K562 (cell line): ENCODE measurements around the gene GATAD2B. TPM values are rescaled to one million over a fixed set of nuclear protein-coding genes. Genes with fewer than 3 reads are reported as not detected.

Experiments
- EGR1 ChIP-seq: fragments of 450-650 bp; conservative IDR thresholded peaks from 2 replicates; pipeline ENCODE4 v1.6.1; 2017; ENCODE audit warnings: mild to moderate bottlenecking
- EP400 ChIP-seq: fragments of 450-650 bp; IDR thresholded peaks from 2 replicates; pipeline ENCODE4 v1.6.1; 2017; ENCODE audit warnings: antibody characterized with exemption, mild to moderate bottlenecking, moderate library complexity
- GATAD2B ChIP-seq: fragments of 450-650 bp; IDR thresholded peaks from 2 replicates; pipeline ENCODE4 v1.6.1; 2017; ENCODE audit warnings: mild to moderate bottlenecking, borderline replicate concordance
- IFI16 ChIP-seq: fragments of 250-450 bp; sonication (Bioruptor Pico); IDR thresholded peaks from 2 replicates; pipeline ENCODE4 v2.1.2; 2022; ENCODE audit warnings: mild to moderate bottlenecking, inconsistent platforms
- KDM5B ChIP-seq: fragments of 200-600 bp; sonication (generic); IDR thresholded peaks from 2 replicates; pipeline ENCODE4 v1.6.1; 2012; ENCODE audit warnings: low read depth, mild to moderate bottlenecking, moderate library complexity, low read length, control low read depth, inconsistent platforms; ENCODE audit not compliant: insufficient replicate concordance
- NBN ChIP-seq: fragments of 450-650 bp; IDR thresholded peaks from 2 replicates; pipeline ENCODE4 v1.6.1; 2016; ENCODE audit warnings: low read depth, mild to moderate bottlenecking
- NEUROD1 ChIP-seq: fragments of 150-350 bp; IDR thresholded peaks from 2 replicates; pipeline ENCODE4 v1.6.1; 2014; ENCODE audit warnings: borderline replicate concordance, low read length, low read depth; ENCODE audit not compliant: partially characterized antibody
- NFIC ChIP-seq: fragments of 450-650 bp; IDR thresholded peaks from 2 replicates; pipeline ENCODE4 v1.6.1; 2017; ENCODE audit warnings: mild to moderate bottlenecking, inconsistent platforms
- NFIX ChIP-seq: fragments of 250-450 bp; sonication (Bioruptor Pico); IDR thresholded peaks from 2 replicates; pipeline ENCODE4 v1.4.0; 2020; ENCODE audit warnings: low read depth, mild to moderate bottlenecking, moderate library complexity
- NFRKB ChIP-seq: fragments of 450-650 bp; IDR thresholded peaks from 2 replicates; pipeline ENCODE4 v1.6.1; 2016; ENCODE audit warnings: low read depth
- NR2C2 ChIP-seq, 2 experiments: fragments of 200-800 bp in 1 of 2; sonication (Bioruptor generic) in 1 of 2; sonication (generic) in 1 of 2; formaldehyde crosslinking in 1 of 2; IDR thresholded peaks; 2 replicates each; pipeline versions ENCODE4 v1.6.1 to v1.8.0; 2016 to 2022; ENCODE audit warnings: mild to moderate bottlenecking in 1 of 2, missing compliant biosample characterization in 1 of 2, missing genetic modification characterization in 1 of 2, missing genetic modification reagents in 1 of 2
- PML ChIP-seq: IDR thresholded peaks from 2 replicates; pipeline ENCODE4 v1.6.1; 2012; ENCODE audit warnings: low read length, inconsistent platforms
- PTRF ChIP-seq: fragments of 450-650 bp; IDR thresholded peaks from 2 replicates; pipeline ENCODE4 v1.6.1; 2016; ENCODE audit warnings: mild to moderate bottlenecking, missing genetic modification characterization, missing compliant biosample characterization
- TRIM28 ChIP-seq: fragments of 450-650 bp; IDR thresholded peaks from 2 replicates; pipeline ENCODE4 v1.6.1; 2017
- U2AF2 ChIP-seq: fragments of 200-400 bp; formaldehyde crosslinking; optimal IDR thresholded peaks from 2 replicates; pipeline ENCODE3; 2017; ENCODE audit warnings: low read depth, mild to moderate bottlenecking, low read length
- XRCC5 ChIP-seq: fragments of 200-400 bp; formaldehyde crosslinking; IDR thresholded peaks from 2 replicates; pipeline ENCODE4 v1.6.1; 2017; ENCODE audit warnings: low read depth, mild to moderate bottlenecking, low read length
- YY1 ChIP-seq, 3 experiments: IDR thresholded peaks; 2 replicates each; pipeline ENCODE4 v1.6.1; 2011; ENCODE audit warnings: low read length in 2 of 3, mild to moderate bottlenecking in 2 of 3, moderate library complexity in 2 of 3, borderline replicate concordance in 1 of 3, control low read depth in 1 of 3, low read depth in 1 of 3; ENCODE audit not compliant: insufficient read depth in 3 of 3, insufficient replicate concordance in 2 of 3, control insufficient read depth in 1 of 3, insufficient read length in 1 of 3; ENCODE audit errors: extremely low read depth in 1 of 3
- ZBTB17 ChIP-seq: fragments of 450-650 bp; formaldehyde crosslinking; IDR thresholded peaks from 2 replicates; pipeline ENCODE4 v1.4.0; 2020; ENCODE audit warnings: mild to moderate bottlenecking
- ZNF124 ChIP-seq: sonication (generic); formaldehyde crosslinking; IDR thresholded peaks from 2 replicates; pipeline ENCODE4 v1.8.1; 2022; ENCODE audit warnings: missing genetic modification reagents
- ZSCAN29 ChIP-seq: fragments of 450-650 bp; IDR thresholded peaks from 2 replicates; pipeline ENCODE4 v1.6.1; 2017
- polyA plus RNA-seq, 8 experiments: library from polyadenylated mRNA; depleted of rRNA in 4 of 8; stranded (reverse) in 5 of 8; unstranded in 3 of 8; fragments of >200 nt; fragmentation: Nextera tagmentation in 2 of 8; fragmentation: Illumina TruSeq in 1 of 8; extraction: Ambion mirVana in 2 of 8; extraction: Trizol in 1 of 8; gene quantifications; 2 replicates each; pipeline versions ENCODE4 v1.2.1 to v1.2.3, GENCODE V29; 2011 to 2014; ENCODE audit warnings: inconsistent platforms in 1 of 8, missing spikeins in 1 of 8
- total RNA-seq, 7 experiments: library from RNA; depleted of rRNA in 6 of 7; stranded (reverse); fragments of >200 nt in 6 of 7; fragmentation: Illumina TruSeq in 2 of 7; extraction: Trizol in 2 of 7; gene quantifications; 2 replicates each; pipeline versions ENCODE4 v1.2.1 to v1.2.3, GENCODE V29; 2011 to 2021; ENCODE audit warnings: low replicate concordance in 1 of 7
- TF ChIP-seq, protein P1 (sequence below): fragments of 250-450 bp; sonication (Bioruptor Pico); IDR thresholded peaks from 2 replicates; pipeline ENCODE4 v1.5.0; 2021; ENCODE audit warnings: mild to moderate bottlenecking, moderate library complexity
- TF ChIP-seq, protein P2 (sequence below): fragments of 450-650 bp; IDR thresholded peaks from 2 replicates; pipeline ENCODE4 v1.7.1; 2018; ENCODE audit warnings: mild to moderate bottlenecking, low read depth; ENCODE audit not compliant: partially characterized antibody

GATAD2B gene
- total and polyA plus RNA-seq, 9 of the 15 experiments (the other 6 are each of a cell fraction or from before 2014, with no cell fraction given) = 1.5 to 40.2 (median 4.9) TPM

DNA sequence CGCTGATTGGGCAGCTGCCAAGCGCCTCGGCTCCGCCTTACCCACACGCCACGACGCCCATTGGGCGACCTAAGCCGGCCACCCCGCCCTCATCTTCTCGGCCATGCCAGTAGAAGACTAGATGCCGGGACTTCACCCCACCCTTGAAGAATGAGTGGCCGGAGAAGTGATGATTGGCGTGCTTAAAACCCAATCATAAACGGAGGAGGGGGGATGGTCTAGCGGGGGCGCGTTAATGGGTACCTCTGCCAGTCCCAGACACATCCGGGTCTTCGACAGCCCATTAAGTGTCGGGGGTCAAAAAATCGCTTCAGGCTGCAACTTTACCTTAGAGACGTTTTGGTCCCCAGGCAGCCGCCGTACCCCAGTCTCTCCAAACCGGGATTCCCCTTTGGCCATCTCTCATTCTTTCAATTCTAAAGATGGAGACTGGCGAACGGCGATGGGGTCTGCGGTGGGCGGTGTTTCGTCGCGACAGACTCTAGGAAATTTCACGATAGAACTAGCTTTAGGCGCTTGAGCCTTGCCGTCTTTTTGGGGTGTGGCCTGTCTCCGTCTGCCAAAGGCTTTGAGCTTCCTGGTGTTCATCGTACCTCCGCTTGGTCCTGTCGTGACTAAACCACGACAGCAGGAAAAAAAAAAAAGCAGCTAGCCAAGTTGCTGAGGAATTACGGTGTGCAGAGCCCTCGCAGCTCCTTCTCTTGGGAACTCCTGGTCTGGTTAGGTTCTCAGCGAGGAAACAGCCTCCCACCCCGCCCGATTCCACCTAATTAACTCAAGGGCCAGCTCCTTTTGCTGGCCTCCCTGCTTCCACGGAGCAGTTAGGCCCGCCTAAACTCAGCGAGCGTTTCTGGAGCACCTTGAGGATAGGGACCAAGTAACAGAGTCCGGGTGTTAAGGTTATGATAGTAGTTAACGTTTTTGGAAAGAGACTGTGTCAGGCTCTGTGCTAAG, at the start of gene GATAD2B (continued):
- TF ChIP-seq NEUROD1 (peak; percentile 95), NFIX (CRISPR knock-in tag) (no peak), KDM5B (peak; percentile 4), TRIM28 (0 out of 2 replicates have a peak, but pooled peaks have one; percentile 32), NBN (no peak; the same call in 1 of the 2 replicates), XRCC5 (no peak), NFRKB (peak; percentile 36; the same call in 1 of the 2 replicates), IFI16 (CRISPR knock-in tag) (no peak), NFIC (peak; percentile 12; the same call in 1 of the 2 replicates), ZNF124 (CRISPR knock-in tag) (no peak), ZBTB17 (CRISPR knock-in tag) (no peak), EP400 (peak; percentile 74), ZSCAN29 (peak; percentile 76), EGR1 (peak; percentile 94), YY1 (IDR thresholded peaks at IDR 0.05; ENCODE audit: borderline replicate concordance in 1 of 3, control insufficient read depth in 1 of 3, extremely low read depth in 1 of 3, insufficient read depth in 3 of 3, insufficient read length in 1 of 3, insufficient replicate concordance in 2 of 3, low read depth in 1 of 3, low read length in 2 of 3) (peak in 2 of 3 experiments; percentile 38 to 44), PML (peak; percentile 55; the same call in 1 of the 2 replicates), NR2C2 (CRISPR knock-in tag; IDR thresholded peaks at IDR 0.05) (no peak), NR2C2 (tag; IDR thresholded peaks at IDR 0.05) (peak; percentile 82), PTRF (tag) (no peak), U2AF2 (no peak), GATAD2B (no peak)
- TF ChIP-seq, protein P1, sequence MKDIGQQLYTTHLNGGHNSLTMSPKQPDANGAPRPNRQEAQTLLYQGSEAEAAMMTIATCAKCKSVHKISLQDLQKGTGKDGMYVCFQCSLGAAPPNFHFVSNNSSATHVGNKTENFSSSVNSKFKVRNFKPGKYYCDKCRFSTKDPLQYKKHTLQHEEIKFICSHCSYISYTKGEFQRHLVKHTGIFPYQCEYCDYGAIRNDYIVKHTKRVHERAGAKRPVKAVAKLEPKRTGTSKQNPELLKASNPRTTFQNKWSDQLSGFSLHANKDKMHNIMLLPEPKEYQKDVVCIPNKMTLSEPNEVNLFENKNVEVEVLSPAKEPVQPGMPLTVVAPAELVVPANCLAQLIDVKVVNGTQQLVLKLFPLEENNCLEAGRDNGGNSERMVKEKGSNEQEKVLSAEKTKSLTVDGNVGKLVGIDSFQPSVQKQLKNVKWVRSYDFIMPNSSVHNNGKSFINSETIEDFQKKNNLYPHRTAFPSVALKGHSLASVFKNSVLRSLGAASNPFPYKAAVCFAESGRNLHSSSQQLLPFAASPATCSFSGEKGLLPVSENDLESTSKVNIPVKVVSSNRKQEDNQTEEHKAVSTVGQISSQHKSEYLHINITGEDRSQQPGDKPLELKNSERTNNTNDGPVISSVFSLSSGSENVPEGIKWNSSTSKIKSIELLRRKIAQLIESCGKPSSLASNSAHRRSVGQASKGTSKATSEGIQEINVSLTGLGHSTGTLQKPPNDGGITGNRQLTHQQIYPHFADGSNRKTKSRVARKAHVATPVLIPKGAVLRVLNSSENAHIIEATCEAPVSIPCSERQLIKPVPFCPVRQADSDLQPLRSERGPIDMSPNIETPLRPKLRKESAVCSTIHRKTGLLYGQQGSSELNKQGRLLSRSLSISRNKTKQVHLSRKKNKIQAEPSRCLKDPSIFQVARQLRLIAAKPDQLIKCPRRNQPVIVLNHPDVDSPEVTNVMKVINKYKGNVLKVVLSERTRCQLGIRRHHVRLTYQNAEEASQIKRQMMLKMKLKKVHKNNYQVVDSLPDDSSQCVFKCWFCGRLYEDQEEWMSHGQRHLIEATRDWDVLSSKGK = no peak
- TF ChIP-seq, protein P2, sequence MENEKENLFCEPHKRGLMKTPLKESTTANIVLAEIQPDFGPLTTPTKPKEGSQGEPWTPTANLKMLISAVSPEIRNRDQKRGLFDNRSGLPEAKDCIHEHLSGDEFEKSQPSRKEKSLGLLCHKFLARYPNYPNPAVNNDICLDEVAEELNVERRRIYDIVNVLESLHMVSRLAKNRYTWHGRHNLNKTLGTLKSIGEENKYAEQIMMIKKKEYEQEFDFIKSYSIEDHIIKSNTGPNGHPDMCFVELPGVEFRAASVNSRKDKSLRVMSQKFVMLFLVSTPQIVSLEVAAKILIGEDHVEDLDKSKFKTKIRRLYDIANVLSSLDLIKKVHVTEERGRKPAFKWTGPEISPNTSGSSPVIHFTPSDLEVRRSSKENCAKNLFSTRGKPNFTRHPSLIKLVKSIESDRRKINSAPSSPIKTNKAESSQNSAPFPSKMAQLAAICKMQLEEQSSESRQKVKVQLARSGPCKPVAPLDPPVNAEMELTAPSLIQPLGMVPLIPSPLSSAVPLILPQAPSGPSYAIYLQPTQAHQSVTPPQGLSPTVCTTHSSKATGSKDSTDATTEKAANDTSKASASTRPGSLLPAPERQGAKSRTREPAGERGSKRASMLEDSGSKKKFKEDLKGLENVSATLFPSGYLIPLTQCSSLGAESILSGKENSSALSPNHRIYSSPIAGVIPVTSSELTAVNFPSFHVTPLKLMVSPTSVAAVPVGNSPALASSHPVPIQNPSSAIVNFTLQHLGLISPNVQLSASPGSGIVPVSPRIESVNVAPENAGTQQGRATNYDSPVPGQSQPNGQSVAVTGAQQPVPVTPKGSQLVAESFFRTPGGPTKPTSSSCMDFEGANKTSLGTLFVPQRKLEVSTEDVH = no peak
